SKM-1 (cell line): ENCODE measurements around the gene CROCC2.

ENCODE experiments used
- DNase-seq: peaks from one replicate; lab custom pipeline; 2025; ENCODE audit not compliant: unreplicated experiment; lab: John Stamatoyannopoulos, UW

The CROCC2 gene

GRCh38 chr2:240997856-240998705, 91.9 kb downstream of the CROCC2 start, which contains the start of gene SNED1:
SNED1 (plus strand) TSS chr2:240998618; CDS start chr2:240998838, 220 bp downstream.
- no peak for DNase-seq

GRCh38 chr2:240998706-240998994, 92.5 kb downstream of the CROCC2 start:
- DNase-seq: no peak

GRCh38 chr2:240998995-240999791, 93.1 kb downstream of the CROCC2 start:
- DNase-seq: no peak

GRCh38 chr2:240999873-241000541, 93.9 kb downstream of the CROCC2 start:
- no peak for DNase-seq

- no peak for DNase-seq
These were observed 94.7 kb downstream of the CROCC2 start for GRCh38 chr2:241000831-241001321.

GRCh38 chr2:241001413-241002274, 95.5 kb downstream of the CROCC2 start:
- DNase-seq: no peak

- DNase-seq: no peak
These were observed 96.3 kb downstream of the CROCC2 start for GRCh38 chr2:241002275-241003046.

GRCh38 chr2:241003047-241003360, 96.9 kb downstream of the CROCC2 start:
- no peak for DNase-seq

- DNase-seq: no peak
These were observed 97.2 kb downstream of the CROCC2 start for GRCh38 chr2:241003369-241003768.

GRCh38 chr2:241003830-241004564, 97.9 kb downstream of the CROCC2 start:
- DNase-seq: no peak

GRCh38 chr2:241005569-241005968, 99.4 kb downstream of the CROCC2 start:
- no peak for DNase-seq

GRCh38 chr2:241006412-241006811, 100.3 kb downstream of the CROCC2 start:
- no peak for DNase-seq

GRCh38 chr2:241007111-241007510, 101.0 kb downstream of the CROCC2 start:
- no peak for DNase-seq

- no peak for DNase-seq
These were observed 102.0 kb downstream of the CROCC2 start for GRCh38 chr2:241007880-241008710.

GRCh38 chr2:241008711-241009121, 102.6 kb downstream of the CROCC2 start:
- no peak for DNase-seq

- no peak for DNase-seq
These were observed 103.1 kb downstream of the CROCC2 start for GRCh38 chr2:241009191-241009590.

- DNase-seq: no peak
These were observed 103.7 kb downstream of the CROCC2 start for GRCh38 chr2:241009601-241010530.
